A549 treated with CORT108297 at 1 μM for 4 hours (cell line): ENCODE results near the gene ENTPD2. TPM values are rescaled to one million over a fixed set of nuclear protein-coding genes. Genes with fewer than 3 reads are reported as not detected.

Experiments
- total RNA-seq: library from RNA; stranded (reverse); fragments of 200-300 nt; extraction: Qiagen RNA extraction; gene quantifications from 5 replicates; pipeline ENCODE4 v1.2.3, GENCODE V29; 2022

The ENTPD2 gene
- 0.63 to 1.4 TPM (median 0.95 TPM) in 5 replicates for total RNA-seq

GRCh38 chr9:137053944-137054931 is at the start of gene ENTPD2:
TSS of gene ENTPD2 (minus strand) at chr9:137054061. CDS start at chr9:137053997, 64 bp downstream.

GRCh38 chr9:137086531-137087408 is 32.9 kb upstream of the ENTPD2 start, which contains the start of gene MAN1B1:
TSS of gene MAN1B1 (plus strand) at chr9:137086985. CDS start at chr9:137087000, 15 bp downstream.

GRCh38 chr9:137077010-137077747 is 23.3 kb upstream of the ENTPD2 start, which contains the start of gene UAP1L1:
TSS of gene UAP1L1 (plus strand) at chr9:137077517. CDS start at chr9:137077533, 16 bp downstream.

DNA sequence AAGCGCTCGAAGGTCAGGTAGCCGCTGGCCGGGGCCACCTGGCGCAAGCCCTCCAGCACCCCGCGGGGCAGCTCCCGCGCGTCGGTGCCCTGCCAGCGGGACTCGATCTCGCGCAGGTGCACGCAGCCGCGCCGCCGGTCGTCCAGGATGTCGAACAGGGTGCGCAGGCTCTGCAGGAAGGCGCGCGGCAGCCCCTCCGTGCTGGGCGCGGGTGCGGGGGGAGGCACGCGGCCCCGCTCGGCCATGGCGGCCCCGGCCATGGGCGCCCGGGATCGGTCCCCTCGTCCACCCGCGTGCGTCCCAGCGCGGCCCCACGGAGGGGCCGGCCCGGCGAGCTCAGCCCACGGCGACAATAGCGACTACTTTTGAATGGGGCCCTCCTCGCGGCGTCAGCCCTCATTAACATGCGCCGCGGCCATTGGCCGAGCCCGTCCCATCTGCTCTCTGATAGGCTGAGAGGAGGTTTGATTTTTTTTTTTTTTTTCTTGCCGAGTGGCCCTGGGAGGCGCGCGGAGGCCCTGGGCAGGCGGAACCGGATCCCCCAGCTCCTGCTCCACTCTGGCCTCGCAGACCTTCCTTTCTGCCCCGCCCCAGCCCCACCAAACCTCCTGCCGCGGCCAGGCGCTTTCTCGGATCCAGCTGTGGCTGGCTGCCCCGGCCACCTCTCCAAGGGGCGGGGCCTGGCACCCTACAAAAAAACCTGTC is 16.5 kb upstream of the ENTPD2 start, which contains the start of gene SAPCD2:
Gene SAPCD2 (minus strand): TSS at position 357 of the 705 bp plus-strand sequence. CDS start 97 bp downstream, at position 260.

GRCh38 chr9:137046088-137046787 is 7.6 kb downstream of the ENTPD2 start, which contains the start of gene NPDC1:
TSS of gene NPDC1 (minus strand) at chr9:137046177. CDS start at chr9:137045989, 188 bp downstream.

GRCh38 chr9:137031904-137032640 is 21.8 kb downstream of the ENTPD2 start, which contains the start of gene FUT7:
TSS of gene FUT7 (minus strand) at chr9:137032088. CDS start at chr9:137031991, 97 bp downstream.

GRCh38 chr9:137027369-137028262 is 26.2 kb downstream of the ENTPD2 start, which contains the start of gene ABCA2:
TSS of gene ABCA2 (minus strand) at chr9:137028237. CDS start at chr9:137028140, 97 bp downstream.

Other genes with a start within 250 kb of the ENTPD2 start
- 59.9 to 89.6 TPM (median 80.8 TPM) in 5 replicates for gene RABL6, start 246.1 kb downstream of the ENTPD2 start, total RNA-seq
- gene AJM1, start 211.6 kb downstream of the ENTPD2 start, total RNA-seq: 3.3 to 4.7 TPM (median 4.6 TPM) in 5 replicates
- gene PHPT1, start 204.7 kb downstream of the ENTPD2 start, total RNA-seq: 284 to 346 TPM (median 322 TPM) in 5 replicates
- 1.7 to 6.8 TPM (median 5.1 TPM) in 5 replicates for gene MAMDC4, start 201.7 kb downstream of the ENTPD2 start, total RNA-seq
- gene EDF1, start 187.8 kb downstream of the ENTPD2 start, total RNA-seq: 433 to 512 TPM (median 473 TPM) in 5 replicates
- gene TRAF2, start 167.5 kb downstream of the ENTPD2 start, total RNA-seq: 47.5 to 74.7 TPM (median 64.9 TPM) in 5 replicates
- 61.5 to 109 TPM (median 104 TPM) in 5 replicates for gene FBXW5, start 109.3 kb downstream of the ENTPD2 start, total RNA-seq
- 0.88 to 2.3 TPM (median 1.3 TPM) in 5 replicates for gene C8G, start 108.8 kb downstream of the ENTPD2 start, total RNA-seq
- gene LCN12, start 101.8 kb downstream of the ENTPD2 start, total RNA-seq: 0.48 to 1.5 TPM (median 1.5 TPM) in 5 replicates
- 0.16 to 0.81 TPM (median 0.57 TPM) in 5 replicates for gene PTGDS, start 76.6 kb downstream of the ENTPD2 start, total RNA-seq
- gene LCNL1, start 71.1 kb downstream of the ENTPD2 start, total RNA-seq: 0.03 to 0.06 TPM (median 0.05 TPM) in 4 of 5 replicates, not detected in the other
- gene PAXX, start 61.6 kb downstream of the ENTPD2 start, total RNA-seq: 49.7 to 88.2 TPM (median 76.5 TPM) in 5 replicates
- 2.7 to 4.5 TPM (median 3.8 TPM) in 5 replicates for gene CLIC3, start 57.5 kb downstream of the ENTPD2 start, total RNA-seq
- 20.4 to 30.4 TPM (median 27.8 TPM) in 5 replicates for gene ABCA2, start 25.8 kb downstream of the ENTPD2 start, total RNA-seq
- gene FUT7, start 22.0 kb downstream of the ENTPD2 start, total RNA-seq: 0.08 to 0.09 TPM in 2 of 5 replicates, not detected in the others
- gene NPDC1, start 7.9 kb downstream of the ENTPD2 start, total RNA-seq: 41.2 to 91.4 TPM (median 89.1 TPM) in 5 replicates
- 15.2 to 28.2 TPM (median 25.3 TPM) in 5 replicates for gene SAPCD2, start 16.5 kb upstream of the ENTPD2 start, total RNA-seq
- 9.5 to 17.0 TPM (median 12.6 TPM) in 5 replicates for gene UAP1L1, start 23.5 kb upstream of the ENTPD2 start, total RNA-seq
- 42.2 to 55.4 TPM (median 51.2 TPM) in 5 replicates for gene MAN1B1, start 32.9 kb upstream of the ENTPD2 start, total RNA-seq
- 72.4 to 138 TPM (median 129 TPM) in 5 replicates for gene DPP7, start 60.7 kb upstream of the ENTPD2 start, total RNA-seq
- 0.22 to 0.94 TPM (median 0.34 TPM) in 5 replicates for gene GRIN1, start 85.1 kb upstream of the ENTPD2 start, total RNA-seq
- gene LRRC26, start 116.0 kb upstream of the ENTPD2 start, total RNA-seq: 0.61 to 2.2 TPM (median 1.4 TPM) in 5 replicates
- not detected in 5 replicates for gene TMEM210, start 118.0 kb upstream of the ENTPD2 start, total RNA-seq
- 24.9 to 40.7 TPM (median 36.9 TPM) in 5 replicates for gene ANAPC2, start 134.5 kb upstream of the ENTPD2 start, total RNA-seq
- 102 to 161 TPM (median 150 TPM) in 5 replicates for gene SSNA1, start 134.6 kb upstream of the ENTPD2 start, total RNA-seq
- gene TPRN, start 146.7 kb upstream of the ENTPD2 start, total RNA-seq: 6.2 to 10.5 TPM (median 10.1 TPM) in 5 replicates
- 35.3 to 48.6 TPM (median 45.8 TPM) in 5 replicates for gene TMEM203, start 151.6 kb upstream of the ENTPD2 start, total RNA-seq
- gene NDOR1, start 151.6 kb upstream of the ENTPD2 start, total RNA-seq: 11.5 to 21.6 TPM (median 18.2 TPM) in 5 replicates
- gene RNF208, start 168.2 kb upstream of the ENTPD2 start, total RNA-seq: 0.95 to 2.7 TPM (median 2.2 TPM) in 5 replicates
- 2.7 to 5.0 TPM (median 4.3 TPM) in 5 replicates for gene CYSRT1, start 171.1 kb upstream of the ENTPD2 start, total RNA-seq
- gene RNF224, start 173.4 kb upstream of the ENTPD2 start, total RNA-seq: 0.09 to 0.24 TPM (median 0.14 TPM) in 5 replicates
- 0.07 to 0.14 TPM (median 0.10 TPM) in 4 of 5 replicates, not detected in the other for gene SLC34A3, start 176.8 kb upstream of the ENTPD2 start, total RNA-seq
- 616 to 807 TPM (median 766 TPM) in 5 replicates for gene TUBB4B, start 187.2 kb upstream of the ENTPD2 start, total RNA-seq
- 0.07 TPM in 1 of 5 replicates, not detected in the others for gene STPG3, start 197.2 kb upstream of the ENTPD2 start, total RNA-seq
- gene NELFB, start 201.3 kb upstream of the ENTPD2 start, total RNA-seq: 42.6 to 62.4 TPM (median 57.8 TPM) in 5 replicates
- 17.1 to 31.6 TPM (median 26.1 TPM) in 5 replicates for gene TOR4A, start 223.7 kb upstream of the ENTPD2 start, total RNA-seq
- gene NRARP, start 248.2 kb upstream of the ENTPD2 start, total RNA-seq: 2.8 to 7.8 TPM (median 4.8 TPM) in 5 replicates